Measurements from ENCODE around the gene PTPN3. TPM values are rescaled to one million over a fixed set of nuclear protein-coding genes. Genes with fewer than 3 reads are reported as not detected.

The PTPN3 gene
- total and polyA plus RNA-seq, 10 of the 15 experiments (the other 5 are each of a cell fraction or from before 2014, with no cell fraction given) = 0.18 to 1.3 (median 0.39) TPM

DNA sequence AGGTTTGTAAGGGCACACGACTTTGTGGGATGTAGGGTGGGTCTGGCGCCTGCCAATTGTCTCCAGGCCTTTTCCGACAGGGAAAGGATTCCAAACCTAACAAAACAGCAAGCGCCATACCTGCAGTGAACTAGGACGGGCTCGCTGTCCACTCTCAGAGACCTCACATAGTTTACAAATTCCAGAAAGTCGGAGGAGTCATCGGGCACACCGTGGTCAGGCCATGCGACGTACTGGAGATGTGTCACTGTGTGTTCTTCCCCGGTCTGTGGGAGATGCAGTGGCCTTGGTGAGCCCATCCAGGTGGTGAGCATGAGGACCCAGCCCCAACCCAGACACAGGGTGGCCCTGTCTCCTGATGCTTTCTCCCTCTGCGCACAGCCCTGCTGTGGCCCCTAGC lies 115.9 kb downstream of the PTPN3 start (continued):
- TF ChIP-seq, protein P1, sequence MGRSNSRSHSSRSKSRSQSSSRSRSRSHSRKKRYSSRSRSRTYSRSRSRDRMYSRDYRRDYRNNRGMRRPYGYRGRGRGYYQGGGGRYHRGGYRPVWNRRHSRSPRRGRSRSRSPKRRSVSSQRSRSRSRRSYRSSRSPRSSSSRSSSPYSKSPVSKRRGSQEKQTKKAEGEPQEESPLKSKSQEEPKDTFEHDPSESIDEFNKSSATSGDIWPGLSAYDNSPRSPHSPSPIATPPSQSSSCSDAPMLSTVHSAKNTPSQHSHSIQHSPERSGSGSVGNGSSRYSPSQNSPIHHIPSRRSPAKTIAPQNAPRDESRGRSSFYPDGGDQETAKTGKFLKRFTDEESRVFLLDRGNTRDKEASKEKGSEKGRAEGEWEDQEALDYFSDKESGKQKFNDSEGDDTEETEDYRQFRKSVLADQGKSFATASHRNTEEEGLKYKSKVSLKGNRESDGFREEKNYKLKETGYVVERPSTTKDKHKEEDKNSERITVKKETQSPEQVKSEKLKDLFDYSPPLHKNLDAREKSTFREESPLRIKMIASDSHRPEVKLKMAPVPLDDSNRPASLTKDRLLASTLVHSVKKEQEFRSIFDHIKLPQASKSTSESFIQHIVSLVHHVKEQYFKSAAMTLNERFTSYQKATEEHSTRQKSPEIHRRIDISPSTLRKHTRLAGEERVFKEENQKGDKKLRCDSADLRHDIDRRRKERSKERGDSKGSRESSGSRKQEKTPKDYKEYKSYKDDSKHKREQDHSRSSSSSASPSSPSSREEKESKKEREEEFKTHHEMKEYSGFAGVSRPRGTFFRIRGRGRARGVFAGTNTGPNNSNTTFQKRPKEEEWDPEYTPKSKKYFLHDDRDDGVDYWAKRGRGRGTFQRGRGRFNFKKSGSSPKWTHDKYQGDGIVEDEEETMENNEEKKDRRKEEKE (IDR thresholded peaks at IDR 0.05) = no peak
- TF ChIP-seq KLF5 (IDR thresholded peaks at IDR 0.05; ENCODE audit: partially characterized antibody) (no peak), SIX5 (IDR thresholded peaks at IDR 0.05; ENCODE audit: low read depth, low read length, severe bottlenecking) (no peak), MTA2 (IDR thresholded peaks at IDR 0.05; ENCODE audit: low read depth) (no peak), CBFB (IDR thresholded peaks at IDR 0.05; ENCODE audit: low read depth) (no peak), SPI1 (IDR thresholded peaks at IDR 0.05; ENCODE audit: borderline replicate concordance, insufficient read depth, low read depth, low read length) (no peak)

DNA sequence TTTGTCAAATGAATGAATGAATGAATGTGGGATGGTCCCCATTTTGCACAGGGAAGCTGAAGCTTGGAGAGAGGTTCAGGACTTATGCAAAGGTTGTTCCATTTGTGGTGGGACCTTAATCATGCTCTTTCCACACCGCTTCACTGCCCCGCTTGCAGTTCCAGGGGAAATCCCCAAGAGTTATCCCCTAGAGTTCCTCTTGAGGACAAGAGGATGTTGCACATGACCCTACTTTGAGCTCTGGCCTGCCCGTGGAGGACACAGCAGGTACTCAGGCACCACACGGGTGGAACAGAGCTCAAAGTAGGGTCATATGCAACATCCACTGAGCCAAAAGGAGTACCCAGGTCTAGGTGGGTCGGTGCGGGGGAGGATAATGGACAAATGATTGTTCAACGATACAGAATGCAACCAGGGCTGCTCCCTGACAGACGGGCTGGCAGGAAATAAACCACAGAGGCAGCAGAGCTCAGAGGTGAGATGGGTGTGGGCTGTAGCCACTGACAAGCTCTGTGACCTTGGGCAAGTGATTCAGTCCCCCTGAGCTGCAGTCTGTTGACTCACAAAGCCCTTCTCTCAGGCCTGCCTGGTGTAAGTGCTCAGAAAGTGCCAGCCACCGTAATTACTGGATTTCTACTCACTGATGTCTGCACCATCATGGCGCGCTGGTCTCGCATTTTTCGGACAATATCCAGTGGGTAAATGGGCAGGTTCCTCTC lies 116.9 kb downstream of the PTPN3 start:
- peak overlapping the region; percentile 67 for H3K4me2 ChIP-seq (ENCODE audit: control insufficient read depth, insufficient read depth)
- ChIA-PET SMC1A (ENCODE audit: uncharacterized antibody, unreplicated experiment) (interaction anchor here (0.6 to 2.1 kb wide), 3 partner anchors 19 to 94 kb away, joined by 3 to 10 read pairs (median 3); no protein-coding TSS in a partner anchor), POLR2A (no interaction called here), RAD21 (ENCODE audit: unreplicated experiment) (interaction anchor here (0.6 to 1.7 kb wide), 4 partner anchors 18 to 36 kb away, joined by 3 to 7 read pairs (median 4); no protein-coding TSS in a partner anchor), CTCF (interaction anchor here (0.6 to 2.4 kb wide), 6 partner anchors 17 to 877 kb away, joined by 3 to 10 read pairs (median 4); no protein-coding TSS in a partner anchor)
- BruUV-seq (replicated peaks) = no TSS peak
- in situ Hi-C loops (cut with MboI) (no loop called here), intact Hi-C loops (cut with micrococcal nuclease; ENCODE audit: unreplicated experiment) (loop anchor here (1.0 to 5.0 kb wide), 2 partner anchors 18 to 86 kb away; no protein-coding TSS in a partner anchor)
- H3K27ac ChIP-seq (ENCODE audit: control insufficient read depth, insufficient read depth) = no peak overlapping the region
- FAIRE-seq (peak; percentile 44), ATAC-seq (peak; percentile 77), DNase-seq (ENCODE audit: low read depth, low spot score) (no peak)
- peak overlapping the region; percentile 30; the same call in 1 of the 2 replicates for H2AFZ ChIP-seq (ENCODE audit: control insufficient read depth, low read depth, low read length)
- peaks cover 0 to 2% of the 10 kb centered on the region in 2 experiments; a peak in 1 of 4 replicates for H3K27me3 ChIP-seq (replicated peaks in 1 of 2; ENCODE audit: control insufficient read depth in 2 of 2, insufficient read depth in 2 of 2, low read length in 1 of 2)
- H3K9ac ChIP-seq (ENCODE audit: control insufficient read depth, insufficient read depth, low read length) = no peak overlapping the region
- H3K79me2 ChIP-seq (ENCODE audit: control insufficient read depth, insufficient read depth, low read length) = no peaks in the 10 kb centered on the region
- peaks cover 1% of the 10 kb centered on the region; the same call in 1 of the 3 replicates for H3K9me3 ChIP-seq (replicated peaks; ENCODE audit: control insufficient read depth, insufficient read depth, low read length)
- H4K20me1 ChIP-seq (ENCODE audit: control insufficient read depth, insufficient read depth) = no peaks in the 10 kb centered on the region
- no peak overlapping the region for H3K4me3 ChIP-seq
- H3K36me3 ChIP-seq (ENCODE audit: control insufficient read depth in 2 of 2, insufficient read depth in 2 of 2, low read length in 1 of 2) = no peaks in the 10 kb centered on the region
- WGBS (ENCODE audit: insufficient coverage, insufficient replicate concordance, low lambda C conversion rate, missing lambda C conversion rate) = 18% methylated on average over 13 of the region's 13 CpGs
- peaks cover 36% of the 10 kb centered on the region for H3K4me1 ChIP-seq (ENCODE audit: control insufficient read depth, insufficient read depth, low read length)
- TF ChIP-seq CTCF (IDR thresholded peaks at IDR 0.05 in 2 of 3, conservative IDR thresholded peaks at IDR 0.05 in 1 of 3; ENCODE audit: control insufficient read depth in 2 of 3, extremely low read depth in 1 of 3, insufficient read depth in 1 of 3, low read depth in 3 of 3, low read length in 3 of 3) = no peak
- TF ChIP-seq ZNF24 (IDR thresholded peaks at IDR 0.05) = peak; percentile 87
- peak in 1 of 2 experiments; percentile 13; a peak in 1 of 4 replicates for TF ChIP-seq IKZF2 (IDR thresholded peaks at IDR 0.05)
- TF ChIP-seq DPF2 (IDR thresholded peaks at IDR 0.05) = 0 out of 2 replicates have a peak, but pooled peaks have one; percentile 32
- TF ChIP-seq ESRRA (IDR thresholded peaks at IDR 0.05; ENCODE audit: low read length) = no peak
- TF ChIP-seq, protein P2, sequence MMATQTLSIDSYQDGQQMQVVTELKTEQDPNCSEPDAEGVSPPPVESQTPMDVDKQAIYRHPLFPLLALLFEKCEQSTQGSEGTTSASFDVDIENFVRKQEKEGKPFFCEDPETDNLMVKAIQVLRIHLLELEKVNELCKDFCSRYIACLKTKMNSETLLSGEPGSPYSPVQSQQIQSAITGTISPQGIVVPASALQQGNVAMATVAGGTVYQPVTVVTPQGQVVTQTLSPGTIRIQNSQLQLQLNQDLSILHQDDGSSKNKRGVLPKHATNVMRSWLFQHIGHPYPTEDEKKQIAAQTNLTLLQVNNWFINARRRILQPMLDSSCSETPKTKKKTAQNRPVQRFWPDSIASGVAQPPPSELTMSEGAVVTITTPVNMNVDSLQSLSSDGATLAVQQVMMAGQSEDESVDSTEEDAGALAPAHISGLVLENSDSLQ (IDR thresholded peaks at IDR 0.05) = peak; percentile 28; the same call in 1 of the 2 replicates
- no peak for TF ChIP-seq RELB (IDR thresholded peaks at IDR 0.05; ENCODE audit: low read depth)

Measured in GM12878 (cell line).